Raji (cell line): ENCODE results near the gene CCR2.

ENCODE experiments used
- POLR2A ChIP-seq: IDR thresholded peaks from 2 replicates; pipeline ENCODE4 v1.6.1; 2011; ENCODE audit warnings: low read depth, low read length, control low read depth; ENCODE audit not compliant: insufficient read depth

CCR2 gene

DNA sequence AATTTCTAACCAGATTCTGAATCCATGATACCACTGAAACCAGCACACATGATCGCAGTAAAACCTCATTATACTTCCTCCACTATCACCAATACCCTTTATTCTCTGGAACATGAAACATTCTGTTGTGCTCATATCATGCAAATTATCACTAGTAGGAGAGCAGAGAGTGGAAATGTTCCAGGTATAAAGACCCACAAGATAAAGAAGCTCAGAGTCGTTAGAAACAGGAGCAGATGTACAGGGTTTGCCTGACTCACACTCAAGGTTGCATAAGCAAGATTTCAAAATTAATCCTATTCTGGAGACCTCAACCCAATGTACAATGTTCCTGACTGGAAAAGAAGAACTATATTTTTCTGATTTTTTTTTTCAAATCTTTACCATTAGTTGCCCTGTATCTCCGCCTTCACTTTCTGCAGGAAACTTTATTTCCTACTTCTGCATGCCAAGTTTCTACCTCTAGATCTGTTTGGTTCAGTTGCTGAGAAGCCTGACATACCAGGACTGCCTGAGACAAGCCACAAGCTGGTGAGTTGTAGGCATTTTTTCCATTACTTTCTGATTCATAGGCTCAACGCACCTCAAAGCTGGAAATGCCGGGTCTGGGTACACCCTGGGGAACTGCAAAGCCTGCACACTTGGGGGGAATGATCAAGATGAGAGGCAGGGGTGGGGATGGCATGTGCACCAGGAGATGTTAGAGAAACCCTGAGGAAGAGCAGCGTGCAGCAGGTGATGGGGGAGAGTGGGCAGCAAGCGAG, at the start of gene CCR2:
CCR2 (plus strand) TSS at position 465 of the 764 bp plus-strand sequence. CDS start 3,417 bp downstream, outside the sequence.
- TF ChIP-seq POLR2A = no peak

GRCh38 chr3:46304739-46305138, 49.2 kb upstream of the CCR2 start:
- no peak for TF ChIP-seq POLR2A

- TF ChIP-seq POLR2A = no peak
Observed at GRCh38 chr3:46312991-46313390, 40.9 kb upstream of the CCR2 start.

DNA sequence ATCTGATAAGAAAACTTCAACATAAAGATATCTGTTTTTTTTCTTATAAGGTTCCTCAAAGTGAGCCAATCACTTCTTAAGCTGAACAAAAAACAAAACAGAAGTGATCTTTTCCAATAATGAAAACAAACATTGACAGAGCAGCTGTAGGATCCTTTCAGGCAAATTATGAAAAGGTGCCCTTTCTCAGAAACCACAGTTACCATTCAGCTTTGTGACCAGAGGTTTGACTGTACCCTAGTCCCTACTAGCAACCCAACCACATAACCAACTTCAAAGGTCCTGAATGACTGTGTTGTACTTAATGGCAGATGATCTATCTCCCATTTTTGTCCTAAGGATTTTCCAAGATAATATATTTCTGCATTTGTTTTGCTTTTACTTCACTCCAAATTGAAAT, 39.4 kb upstream of the CCR2 start:
- no peak for TF ChIP-seq POLR2A

GRCh38 chr3:46316206-46316605, 37.7 kb upstream of the CCR2 start:
- TF ChIP-seq POLR2A = no peak

DNA sequence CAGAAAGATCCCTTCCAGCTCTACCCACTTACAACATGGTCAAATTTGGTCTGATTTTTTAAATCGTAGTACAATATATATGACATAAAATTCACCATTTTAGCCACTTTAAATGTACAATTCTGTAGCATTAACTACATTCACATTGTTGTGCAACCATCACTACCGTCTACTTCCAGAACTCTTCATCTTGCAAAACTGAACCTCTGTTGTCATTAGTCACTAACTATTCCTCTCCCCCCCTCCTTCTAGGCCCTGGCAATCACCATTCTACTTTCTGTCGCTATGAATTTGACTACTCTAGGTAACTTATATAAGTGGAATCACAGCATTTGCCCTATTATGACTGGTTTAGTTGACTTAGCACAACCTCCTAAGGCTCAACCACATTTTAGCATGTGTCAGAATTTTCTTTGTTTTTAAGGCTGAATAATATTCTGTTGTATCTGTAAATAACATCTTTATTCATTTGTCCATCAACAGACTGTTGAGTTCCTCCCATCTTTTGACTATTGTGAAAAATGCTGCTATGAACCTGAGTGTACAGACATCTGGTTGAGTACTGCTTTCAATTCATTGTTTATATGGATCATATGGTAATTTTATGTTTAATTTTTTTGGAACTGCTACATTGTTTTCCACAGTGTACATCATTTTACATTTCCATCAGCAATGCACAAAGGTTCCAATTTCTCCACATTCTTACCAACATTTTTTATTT, 35.5 kb upstream of the CCR2 start:
- TF ChIP-seq POLR2A = no peak

DNA sequence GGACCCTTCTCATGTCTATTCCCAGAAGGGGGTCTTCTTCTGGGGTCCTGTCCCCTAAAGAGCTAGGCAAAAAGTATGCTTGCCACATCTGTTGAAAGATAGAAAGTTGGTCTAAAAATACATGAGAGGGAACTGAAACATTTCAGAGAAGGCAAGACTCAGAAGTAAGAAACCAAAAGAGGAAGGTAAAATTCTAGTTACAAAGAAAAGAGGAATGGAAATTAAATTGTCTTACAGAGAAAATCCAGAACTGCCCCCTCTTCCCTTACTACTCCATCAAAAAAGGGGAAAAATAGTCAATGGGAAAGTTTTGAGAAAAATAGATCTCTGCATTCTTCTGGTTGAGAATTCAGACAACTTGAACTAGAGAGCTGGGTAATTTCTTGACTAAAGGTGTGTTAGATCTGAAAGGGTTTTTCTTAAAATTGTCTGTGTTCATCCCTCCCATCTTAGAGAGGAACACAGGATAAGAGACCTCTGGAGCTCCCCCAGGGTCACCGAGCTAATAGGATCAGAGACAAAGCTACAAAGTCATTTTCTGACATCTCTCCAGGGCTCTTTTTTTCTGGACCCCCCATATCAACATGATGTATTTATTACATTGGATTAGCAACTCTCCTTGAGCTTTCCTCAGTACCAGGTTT, 32.3 kb upstream of the CCR2 start:
- TF ChIP-seq POLR2A = no peak

DNA sequence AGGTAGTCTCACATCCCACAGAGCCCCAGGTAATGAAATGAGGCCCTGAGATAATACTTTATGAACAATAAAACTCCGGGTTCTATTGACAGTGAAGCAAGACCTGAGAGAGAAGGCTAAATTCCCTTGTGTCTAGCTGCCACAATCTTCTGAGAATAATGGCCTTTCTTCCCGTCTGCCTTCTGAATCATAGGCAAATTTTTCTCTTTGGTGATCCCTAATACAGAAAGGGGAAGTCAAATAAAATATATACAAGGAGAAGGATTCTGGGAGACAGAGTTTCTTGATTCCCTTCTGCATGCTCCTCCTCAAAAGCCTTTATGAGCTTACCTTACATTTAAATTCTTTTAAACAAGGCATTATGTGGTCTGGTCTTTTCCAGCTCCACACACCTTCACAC, 29.9 kb upstream of the CCR2 start:
- no peak for TF ChIP-seq POLR2A

DNA sequence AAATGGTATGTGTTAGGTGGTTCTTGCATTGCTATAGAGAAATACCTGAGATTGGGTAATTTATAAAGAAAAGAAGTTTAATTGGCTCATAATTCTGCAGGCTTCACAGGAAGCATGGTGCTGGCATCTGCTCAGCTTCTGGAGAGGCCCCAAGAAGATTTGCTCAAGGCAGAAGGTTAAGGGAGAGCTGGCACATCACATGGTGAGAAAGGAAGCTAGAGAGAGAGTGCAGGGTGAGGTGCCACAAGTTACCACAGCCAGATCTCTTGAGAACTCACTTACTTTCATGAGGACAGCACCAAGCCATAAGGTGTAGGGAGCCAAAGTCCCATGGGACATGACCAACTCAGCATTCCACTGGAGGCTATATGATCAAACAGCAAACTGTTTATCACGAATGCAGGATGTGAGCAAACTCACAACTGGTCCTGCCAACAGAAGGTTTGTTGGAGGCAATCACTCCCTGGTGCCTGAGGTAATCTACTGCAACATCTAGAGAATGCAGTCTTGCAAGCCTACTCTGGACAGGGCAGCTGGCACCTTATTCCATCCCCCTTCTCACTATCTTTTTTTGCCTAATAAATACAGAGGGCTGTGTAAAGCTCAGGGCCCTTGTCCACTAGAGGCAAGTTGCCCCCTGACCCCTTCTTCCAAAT, 28.1 kb upstream of the CCR2 start:
- no peak for TF ChIP-seq POLR2A

DNA sequence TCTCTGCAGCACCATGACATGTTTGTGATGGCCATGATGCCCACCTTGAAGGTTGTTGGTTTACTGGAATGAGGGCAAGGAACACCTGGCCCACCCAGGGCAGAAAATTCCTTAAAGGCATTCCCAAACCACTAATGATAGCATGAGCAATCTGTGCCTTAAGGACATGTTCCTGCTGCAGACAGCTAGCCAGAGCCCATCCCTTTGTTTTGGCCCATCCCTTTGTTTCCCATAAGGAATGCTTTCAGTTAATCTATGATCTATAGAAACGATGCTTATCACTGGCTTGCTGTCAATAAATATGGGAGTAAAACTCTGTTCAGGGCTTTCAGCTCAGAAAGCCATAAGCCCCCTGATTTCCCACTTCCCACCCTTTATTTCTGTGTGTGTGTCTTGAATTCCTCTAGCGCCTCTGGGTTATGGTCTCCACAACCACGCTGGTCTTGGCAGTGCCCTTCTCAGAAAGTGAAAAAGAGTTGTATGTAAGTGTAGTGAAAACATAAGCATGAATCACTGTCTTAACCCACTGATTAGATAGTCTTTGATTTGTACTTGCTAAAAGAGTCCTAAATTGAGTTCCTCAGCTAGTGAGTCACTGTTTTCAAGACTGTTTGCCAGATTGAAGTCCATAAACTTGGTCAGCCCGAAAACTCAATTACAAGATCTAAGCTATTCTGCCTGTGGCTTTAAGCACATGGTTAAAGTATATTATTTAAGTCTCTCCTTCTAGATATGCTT, 19.0 kb upstream of the CCR2 start:
- TF ChIP-seq POLR2A = no peak

DNA sequence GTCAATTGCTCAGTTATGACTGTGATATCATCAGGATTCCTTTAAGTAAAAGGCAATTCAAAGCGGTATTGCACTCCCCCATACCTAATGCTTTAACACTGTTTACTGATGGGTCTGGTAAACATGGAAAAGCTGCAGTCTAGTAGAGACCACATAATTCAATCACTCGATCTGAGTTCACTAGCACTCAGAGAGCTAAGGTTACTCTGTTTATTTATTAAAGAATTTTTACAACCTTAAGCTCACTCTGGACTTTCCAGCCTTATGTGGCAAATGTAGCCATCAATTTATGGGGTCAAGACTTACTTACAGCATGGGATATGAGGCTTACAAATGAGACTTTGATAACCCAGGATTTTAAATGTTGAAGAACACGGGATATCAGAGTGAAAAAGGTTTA, 18.4 kb upstream of the CCR2 start:
- TF ChIP-seq POLR2A = no peak

DNA sequence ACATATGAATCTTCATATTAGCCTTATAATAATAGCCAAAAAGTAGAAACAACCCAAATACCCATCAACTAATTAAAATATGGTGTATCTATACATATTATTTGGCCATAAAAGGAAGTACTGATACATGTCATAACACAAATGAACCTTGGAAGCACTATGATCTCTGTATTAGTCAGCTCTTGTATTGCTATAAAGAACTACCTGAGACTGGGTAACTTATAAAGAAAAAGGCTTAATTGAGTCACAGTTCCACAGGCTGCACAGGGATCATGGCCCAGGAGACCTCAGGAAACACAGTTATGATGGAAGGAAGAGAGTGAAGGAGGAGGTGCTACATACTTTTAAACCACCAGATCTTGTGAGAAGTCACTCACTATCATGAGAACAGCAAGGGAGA, 16.0 kb upstream of the CCR2 start:
- no peak for TF ChIP-seq POLR2A

- no peak for TF ChIP-seq POLR2A
Observed at GRCh38 chr3:46338840-46339239, 15.1 kb upstream of the CCR2 start.

- TF ChIP-seq POLR2A = no peak
Observed at GRCh38 chr3:46344476-46344875, 9.4 kb upstream of the CCR2 start.

DNA sequence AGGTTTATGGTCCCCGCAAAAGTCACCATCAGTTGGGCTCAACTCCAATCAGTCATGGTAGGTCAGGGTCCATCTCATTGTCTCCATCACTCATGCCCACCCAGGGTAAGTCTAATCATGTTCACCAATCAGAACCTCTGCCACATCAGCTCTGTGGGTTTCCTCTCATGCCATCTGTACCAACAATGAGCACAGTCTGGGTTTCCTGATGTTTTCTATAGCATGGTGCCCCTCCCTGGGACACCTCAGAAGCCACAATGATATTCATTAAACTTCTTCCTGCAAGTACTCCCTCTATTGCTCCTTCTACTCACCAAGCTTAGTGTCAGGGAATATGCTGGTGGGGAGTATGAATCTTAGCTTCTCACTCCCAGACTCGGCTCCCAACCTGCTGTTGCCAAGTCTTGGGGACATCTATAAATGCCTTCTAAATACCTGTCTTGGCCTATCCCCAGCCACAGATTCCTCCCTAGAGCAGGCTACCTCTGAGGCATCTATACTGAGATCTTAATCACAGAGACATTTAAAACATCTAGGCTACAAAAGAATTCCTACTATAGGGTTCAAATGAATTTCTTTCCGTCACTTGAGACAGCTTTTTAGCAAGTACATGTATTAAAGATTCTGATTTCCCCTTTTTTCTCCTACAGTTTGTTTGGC, 5.0 kb upstream of the CCR2 start:
- no peak for TF ChIP-seq POLR2A
